Stomach (tissue), 4 donors: ENCODE results near the gene UGT2B7.

Experiments used
- CTCF ChIP-seq, 7 experiments: fragments of 450-650 bp in 4 of 7; fragments of 200-600 bp in 3 of 7; sonication (generic) in 3 of 7; IDR thresholded peaks; one replicate each; pipeline ENCODE4 v1.5.1; 2016 to 2019; ENCODE audit warnings: antibody characterized with exemption in 7 of 7, control low read depth in 2 of 7, mild to moderate bottlenecking in 1 of 7
- EP300 ChIP-seq: sonication (generic); formaldehyde crosslinking; IDR thresholded peaks from one replicate; pipeline ENCODE4 v1.6.1; 2017; ENCODE audit warnings: antibody characterized with exemption
- POLR2A ChIP-seq, 4 donors: fragments of 450-650 bp; IDR thresholded peaks; one replicate each; pipeline ENCODE4 v1.6.1; 2016; ENCODE audit warnings: antibody characterized with exemption in 4 of 4, control low read depth in 2 of 4, mild to moderate bottlenecking in 1 of 4, moderate library complexity in 1 of 4
- POLR2AphosphoS5 ChIP-seq, 3 donors: sonication (generic); formaldehyde crosslinking; IDR thresholded peaks; one replicate each; pipeline ENCODE4 v1.6.1; 2016; ENCODE audit warnings: antibody characterized with exemption in 3 of 3

- TF ChIP-seq POLR2A (IDR thresholded peaks at IDR 0.05) (no peak), POLR2AphosphoS5 (IDR thresholded peaks at IDR 0.05) (no peak), CTCF (IDR thresholded peaks at IDR 0.05) (no peak), EP300 (no peak)
These were observed 25.7 kb upstream of the UGT2B7 start for GRCh38 chr4:69070590-69070989.
